ENCODE results near the gene SENP3.

Gene SENP3

DNA sequence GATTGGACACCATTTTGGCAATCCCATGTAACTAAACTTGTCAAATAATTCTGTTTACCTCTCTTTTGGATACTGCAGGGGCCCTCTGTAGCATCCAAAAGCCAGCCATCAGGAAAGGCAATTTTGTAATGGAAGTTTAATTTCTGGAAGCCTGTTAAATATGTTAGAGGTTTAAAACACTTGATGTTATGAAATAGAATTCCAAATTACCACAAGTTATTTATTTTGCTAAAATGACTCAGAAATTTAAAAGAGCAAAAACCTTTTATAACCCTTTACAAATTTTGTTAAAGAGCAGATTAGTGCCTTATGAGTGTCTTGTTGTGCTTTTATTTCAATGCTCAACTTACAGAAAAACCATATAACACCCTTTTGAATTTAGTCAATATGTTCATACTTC is 32.9 kb upstream of the SENP3 start:
- in situ Hi-C loops (cut with HindIII; ENCODE audit: low sequenced_read_pairs) = no loop called here
- H3K4me3 ChIP-seq (ENCODE audit: low read depth, low read length) = no peak overlapping the region
- TF ChIP-seq, protein P1, sequence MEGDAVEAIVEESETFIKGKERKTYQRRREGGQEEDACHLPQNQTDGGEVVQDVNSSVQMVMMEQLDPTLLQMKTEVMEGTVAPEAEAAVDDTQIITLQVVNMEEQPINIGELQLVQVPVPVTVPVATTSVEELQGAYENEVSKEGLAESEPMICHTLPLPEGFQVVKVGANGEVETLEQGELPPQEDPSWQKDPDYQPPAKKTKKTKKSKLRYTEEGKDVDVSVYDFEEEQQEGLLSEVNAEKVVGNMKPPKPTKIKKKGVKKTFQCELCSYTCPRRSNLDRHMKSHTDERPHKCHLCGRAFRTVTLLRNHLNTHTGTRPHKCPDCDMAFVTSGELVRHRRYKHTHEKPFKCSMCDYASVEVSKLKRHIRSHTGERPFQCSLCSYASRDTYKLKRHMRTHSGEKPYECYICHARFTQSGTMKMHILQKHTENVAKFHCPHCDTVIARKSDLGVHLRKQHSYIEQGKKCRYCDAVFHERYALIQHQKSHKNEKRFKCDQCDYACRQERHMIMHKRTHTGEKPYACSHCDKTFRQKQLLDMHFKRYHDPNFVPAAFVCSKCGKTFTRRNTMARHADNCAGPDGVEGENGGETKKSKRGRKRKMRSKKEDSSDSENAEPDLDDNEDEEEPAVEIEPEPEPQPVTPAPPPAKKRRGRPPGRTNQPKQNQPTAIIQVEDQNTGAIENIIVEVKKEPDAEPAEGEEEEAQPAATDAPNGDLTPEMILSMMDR (IDR thresholded peaks at IDR 0.05; ENCODE audit: low read depth, low read length) = no peak
- DNase-seq (ENCODE audit: low read depth, low spot score) = no peak

DNA sequence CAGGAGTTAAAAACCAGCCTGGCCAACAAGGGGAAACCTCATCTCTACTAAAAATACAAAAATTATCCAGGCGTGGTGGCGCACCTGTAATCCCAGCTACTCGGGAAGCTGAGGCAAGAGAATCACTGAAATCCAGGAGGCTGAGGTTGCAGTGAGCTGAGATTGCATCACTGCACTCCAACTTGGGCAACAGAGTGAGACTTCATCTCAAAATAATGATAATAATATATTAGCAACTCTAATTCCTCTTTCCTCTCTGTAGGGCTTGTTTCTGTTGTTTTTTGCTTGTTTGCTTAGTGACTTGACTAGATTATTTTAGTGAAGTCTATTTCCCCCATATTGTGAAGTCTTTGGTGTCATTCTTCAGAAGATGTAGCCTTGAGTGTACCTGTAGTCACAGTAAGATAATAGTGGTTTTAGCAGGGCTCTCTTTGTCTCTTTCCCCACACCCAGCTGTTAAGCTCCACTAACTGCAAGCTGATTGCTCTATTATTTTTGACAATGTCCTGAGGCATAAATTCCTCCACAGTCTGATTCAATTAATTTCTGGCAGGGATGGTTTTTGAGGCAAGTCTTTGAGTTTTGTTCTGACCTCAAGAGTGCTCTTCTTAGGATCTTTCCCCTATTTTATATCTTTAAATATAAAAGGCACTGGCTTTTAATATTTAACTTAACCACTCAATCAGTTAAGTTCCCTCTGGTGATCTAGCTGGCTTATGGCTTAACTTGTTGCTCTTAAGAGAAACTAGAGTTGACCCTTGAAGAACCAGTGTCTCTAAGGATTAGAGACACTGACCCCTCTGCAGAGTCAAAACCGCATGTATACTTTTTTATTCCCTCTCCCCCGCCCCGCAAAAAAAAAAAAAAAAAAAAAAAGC is 31.5 kb upstream of the SENP3 start:
- DNase-seq (ENCODE audit: low read depth, low spot score) = no peak
- in situ Hi-C loops (cut with HindIII; ENCODE audit: low sequenced_read_pairs) = no loop called here
- no peak overlapping the region for H3K4me3 ChIP-seq (ENCODE audit: low read depth, low read length)
- TF ChIP-seq, protein P1 (IDR thresholded peaks at IDR 0.05; ENCODE audit: low read depth, low read length) = no peak

GRCh38 chr17:7538050-7538449 is 23.7 kb upstream of the SENP3 start:
- DNase-seq (ENCODE audit: low read depth, low spot score) = no peak
- in situ Hi-C loops (cut with HindIII; ENCODE audit: low sequenced_read_pairs) = no loop called here
- TF ChIP-seq, protein P1 (IDR thresholded peaks at IDR 0.05; ENCODE audit: low read depth, low read length) = no peak
- no peak overlapping the region for H3K4me3 ChIP-seq (ENCODE audit: low read depth, low read length)

DNA sequence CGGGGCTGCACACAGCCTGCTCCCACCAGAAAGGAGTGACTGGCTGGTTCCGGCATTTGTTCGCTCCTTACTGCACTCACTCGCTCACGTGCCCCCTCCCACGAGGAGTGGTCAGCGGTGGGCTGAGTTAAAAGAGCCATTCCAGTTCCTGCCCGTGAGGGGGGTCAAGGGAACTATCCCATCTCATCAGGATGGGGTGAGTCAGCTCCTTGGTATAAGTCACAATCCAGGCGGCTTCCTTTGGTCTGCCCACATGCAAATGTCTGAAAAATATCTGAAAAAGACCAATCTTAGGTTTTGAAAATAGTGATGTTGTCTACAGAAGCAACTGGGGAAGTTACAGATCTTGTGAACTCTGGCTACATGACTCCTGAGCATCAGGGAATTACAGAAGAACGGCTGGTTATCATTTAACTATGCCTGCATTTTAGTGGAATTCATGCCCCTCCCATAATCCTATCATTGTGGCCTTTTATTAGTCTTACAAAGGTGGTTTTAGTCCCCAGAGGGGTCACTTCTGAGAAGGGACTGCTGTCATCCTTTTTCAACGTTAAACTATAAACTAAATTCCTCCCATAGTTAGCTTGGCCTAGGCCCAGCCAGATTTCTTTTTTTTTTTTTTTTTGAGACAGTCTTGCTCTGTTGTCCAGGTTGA is 22.7 kb upstream of the SENP3 start:
- TF ChIP-seq, protein P1 (IDR thresholded peaks at IDR 0.05; ENCODE audit: low read depth, low read length) = no peak
- H3K4me3 ChIP-seq (ENCODE audit: low read depth, low read length) = no peak overlapping the region
- in situ Hi-C loops (cut with HindIII; ENCODE audit: low sequenced_read_pairs) = no loop called here
- DNase-seq (ENCODE audit: low read depth, low spot score) = peak; percentile 38

- H3K4me3 ChIP-seq (ENCODE audit: low read depth, low read length) = no peak overlapping the region
- no peak for DNase-seq (ENCODE audit: low read depth, low spot score)
- TF ChIP-seq, protein P1 (IDR thresholded peaks at IDR 0.05; ENCODE audit: low read depth, low read length) = no peak
- in situ Hi-C loops (cut with HindIII; ENCODE audit: low sequenced_read_pairs) = no loop called here
Observed at GRCh38 chr17:7541074-7541621, 20.6 kb upstream of the SENP3 start.

DNA sequence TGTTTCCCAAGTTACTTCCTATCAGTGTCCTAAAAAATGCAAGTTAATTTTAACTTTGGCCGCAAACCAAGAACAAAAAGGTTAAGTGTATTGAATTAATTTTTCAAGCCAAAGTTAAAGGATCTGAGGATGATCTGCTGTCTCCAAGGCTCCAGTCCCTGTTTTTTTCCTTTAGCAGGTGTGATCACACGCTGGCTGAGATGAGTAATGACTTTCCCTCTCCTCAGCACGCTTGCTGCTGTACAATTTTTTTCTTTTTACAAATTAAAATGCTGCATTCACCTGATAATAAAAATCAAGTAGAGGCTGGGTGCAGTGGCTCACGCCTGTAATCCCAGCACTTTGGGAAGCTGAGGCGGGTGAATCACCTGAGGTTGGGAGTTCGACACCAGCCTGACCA is 16.8 kb upstream of the SENP3 start:
- in situ Hi-C loops (cut with HindIII; ENCODE audit: low sequenced_read_pairs) = no loop called here
- no peak for DNase-seq (ENCODE audit: low read depth, low spot score)
- TF ChIP-seq, protein P1 (IDR thresholded peaks at IDR 0.05; ENCODE audit: low read depth, low read length) = no peak
- no peak overlapping the region for H3K4me3 ChIP-seq (ENCODE audit: low read depth, low read length)

Data from astrocyte of the spinal cord (primary cell).